Measurements from ENCODE around the gene KIFC1.

The KIFC1 gene

GRCh38 chr6:33390767-33391277 is 801 bp upstream of the KIFC1 start:
- H3K4me3 ChIP-seq (ENCODE audit: low read depth, low read length, poor library complexity, severe bottlenecking): peak overlapping the region; percentile 41
- H3K4me1 ChIP-seq (ENCODE audit: insufficient read depth, low read length, severe bottlenecking): peaks cover 38% of the 10 kb centered on the region
- peak overlapping the region; percentile 84 for H2AFZ ChIP-seq (ENCODE audit: low read length)
- H3K9me3 ChIP-seq (ENCODE audit: low read length): no peaks in the 10 kb centered on the region
- H3F3A ChIP-seq (ENCODE audit: insufficient read depth, low read length): no peaks in the 10 kb centered on the region
- H4K20me1 ChIP-seq (ENCODE audit: insufficient read depth, low read length): no peaks in the 10 kb centered on the region
- peak overlapping the region; percentile 56 for H3K4me2 ChIP-seq (ENCODE audit: low read length)
- H3K36me3 ChIP-seq (ENCODE audit: insufficient read depth, low read length): peaks cover 20% of the 10 kb centered on the region; the same call in 1 of the 2 replicates
- H3K79me2 ChIP-seq (ENCODE audit: insufficient read depth, low read length): peaks cover 39% of the 10 kb centered on the region
- H3K27ac ChIP-seq (ENCODE audit: low read depth, low read length, poor library complexity, severe bottlenecking): peak overlapping the region; percentile 67
- TF ChIP-seq EZH2 (IDR thresholded peaks at IDR 0.05; ENCODE audit: borderline replicate concordance, low read length): no peak
- TF ChIP-seq, protein P1, sequence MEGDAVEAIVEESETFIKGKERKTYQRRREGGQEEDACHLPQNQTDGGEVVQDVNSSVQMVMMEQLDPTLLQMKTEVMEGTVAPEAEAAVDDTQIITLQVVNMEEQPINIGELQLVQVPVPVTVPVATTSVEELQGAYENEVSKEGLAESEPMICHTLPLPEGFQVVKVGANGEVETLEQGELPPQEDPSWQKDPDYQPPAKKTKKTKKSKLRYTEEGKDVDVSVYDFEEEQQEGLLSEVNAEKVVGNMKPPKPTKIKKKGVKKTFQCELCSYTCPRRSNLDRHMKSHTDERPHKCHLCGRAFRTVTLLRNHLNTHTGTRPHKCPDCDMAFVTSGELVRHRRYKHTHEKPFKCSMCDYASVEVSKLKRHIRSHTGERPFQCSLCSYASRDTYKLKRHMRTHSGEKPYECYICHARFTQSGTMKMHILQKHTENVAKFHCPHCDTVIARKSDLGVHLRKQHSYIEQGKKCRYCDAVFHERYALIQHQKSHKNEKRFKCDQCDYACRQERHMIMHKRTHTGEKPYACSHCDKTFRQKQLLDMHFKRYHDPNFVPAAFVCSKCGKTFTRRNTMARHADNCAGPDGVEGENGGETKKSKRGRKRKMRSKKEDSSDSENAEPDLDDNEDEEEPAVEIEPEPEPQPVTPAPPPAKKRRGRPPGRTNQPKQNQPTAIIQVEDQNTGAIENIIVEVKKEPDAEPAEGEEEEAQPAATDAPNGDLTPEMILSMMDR (IDR thresholded peaks at IDR 0.05; ENCODE audit: low read length): no peak
- no peaks in the 10 kb centered on the region for H3K9me2 ChIP-seq (ENCODE audit: low read depth, low read length)
- H3K9ac ChIP-seq (ENCODE audit: low read length): peak overlapping the region; percentile 40
- H3K27me3 ChIP-seq (ENCODE audit: insufficient read depth, low read length): no peaks in the 10 kb centered on the region

DNA sequence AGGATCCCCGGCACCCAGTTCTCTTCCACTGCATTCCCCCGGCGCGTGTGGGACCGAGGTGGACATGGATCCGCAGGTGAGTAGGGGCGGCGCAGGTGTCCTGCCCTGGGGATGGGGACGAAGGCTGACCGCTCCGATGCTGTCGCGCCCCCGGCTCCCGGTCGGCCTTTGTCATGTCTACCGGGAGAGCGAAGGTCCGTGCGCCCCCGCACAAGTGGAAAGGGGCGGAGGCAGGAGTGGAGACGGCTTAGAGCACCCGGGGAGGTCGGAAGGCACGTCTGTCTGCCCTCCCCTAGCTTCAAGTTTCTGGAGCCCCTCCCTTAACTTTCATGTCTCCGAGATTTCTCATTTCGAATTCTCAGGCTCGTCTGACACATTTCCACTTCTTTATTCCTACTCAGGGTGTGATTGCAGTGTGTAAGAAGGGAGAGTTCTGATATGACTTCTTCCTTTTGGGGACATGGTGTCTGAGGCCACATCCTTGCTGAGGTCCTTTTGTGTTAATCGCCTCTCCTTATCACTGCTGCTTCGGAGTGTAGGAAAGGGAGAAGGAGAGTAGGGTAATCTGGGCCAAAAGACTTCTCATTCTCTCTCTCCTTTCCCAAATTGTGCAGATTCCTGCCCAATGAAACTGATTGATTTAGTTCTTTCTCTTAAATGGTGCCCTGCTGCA is 435 bp downstream of the KIFC1 start:
- peak overlapping the region; percentile 98 for H3K9ac ChIP-seq (ENCODE audit: low read length)
- peak overlapping the region; percentile 91 for H3K4me3 ChIP-seq (ENCODE audit: low read depth, low read length, poor library complexity, severe bottlenecking)
- H3K27me3 ChIP-seq (ENCODE audit: insufficient read depth, low read length): no peaks in the 10 kb centered on the region
- no peaks in the 10 kb centered on the region for H3K9me3 ChIP-seq (ENCODE audit: low read length)
- H3K4me2 ChIP-seq (ENCODE audit: low read length): peak overlapping the region; percentile 81
- H3K4me1 ChIP-seq (ENCODE audit: insufficient read depth, low read length, severe bottlenecking): peaks cover 40% of the 10 kb centered on the region
- H3K36me3 ChIP-seq (ENCODE audit: insufficient read depth, low read length): peaks cover 27% of the 10 kb centered on the region; the same call in 1 of the 2 replicates
- H3K79me2 ChIP-seq (ENCODE audit: insufficient read depth, low read length): peaks cover 48% of the 10 kb centered on the region
- no peak overlapping the region for H2AFZ ChIP-seq (ENCODE audit: low read length)
- H3K27ac ChIP-seq (ENCODE audit: low read depth, low read length, poor library complexity, severe bottlenecking): peak overlapping the region; percentile 92
- no peaks in the 10 kb centered on the region for H3K9me2 ChIP-seq (ENCODE audit: low read depth, low read length)
- H3F3A ChIP-seq (ENCODE audit: insufficient read depth, low read length): no peaks in the 10 kb centered on the region
- H4K20me1 ChIP-seq (ENCODE audit: insufficient read depth, low read length): no peaks in the 10 kb centered on the region
- TF ChIP-seq, protein P1 (IDR thresholded peaks at IDR 0.05; ENCODE audit: low read length): no peak
- TF ChIP-seq EZH2 (IDR thresholded peaks at IDR 0.05; ENCODE audit: borderline replicate concordance, low read length): no peak

- H2AFZ ChIP-seq (ENCODE audit: low read length): no peak overlapping the region
- peaks cover 50% of the 10 kb centered on the region for H3K79me2 ChIP-seq (ENCODE audit: insufficient read depth, low read length)
- TF ChIP-seq, protein P1 (IDR thresholded peaks at IDR 0.05; ENCODE audit: low read length): no peak
- no peak for TF ChIP-seq EZH2 (IDR thresholded peaks at IDR 0.05; ENCODE audit: borderline replicate concordance, low read length)
- no peaks in the 10 kb centered on the region for H3F3A ChIP-seq (ENCODE audit: insufficient read depth, low read length)
- peaks cover 31% of the 10 kb centered on the region; the same call in 1 of the 2 replicates for H3K36me3 ChIP-seq (ENCODE audit: insufficient read depth, low read length)
- no peaks in the 10 kb centered on the region for H3K9me2 ChIP-seq (ENCODE audit: low read depth, low read length)
- H3K4me1 ChIP-seq (ENCODE audit: insufficient read depth, low read length, severe bottlenecking): peaks cover 40% of the 10 kb centered on the region
- H3K4me3 ChIP-seq (ENCODE audit: low read depth, low read length, poor library complexity, severe bottlenecking): peak overlapping the region; percentile 91
- no peaks in the 10 kb centered on the region for H3K27me3 ChIP-seq (ENCODE audit: insufficient read depth, low read length)
- H3K4me2 ChIP-seq (ENCODE audit: low read length): peak overlapping the region; percentile 81
- H4K20me1 ChIP-seq (ENCODE audit: insufficient read depth, low read length): no peaks in the 10 kb centered on the region
- no peaks in the 10 kb centered on the region for H3K9me3 ChIP-seq (ENCODE audit: low read length)
- H3K27ac ChIP-seq (ENCODE audit: low read depth, low read length, poor library complexity, severe bottlenecking): peak overlapping the region; percentile 92
- H3K9ac ChIP-seq (ENCODE audit: low read length): peak overlapping the region; percentile 98
Observed at GRCh38 chr6:33392595-33392948, 949 bp downstream of the KIFC1 start.
